GM23338 (cell line): ENCODE results near the gene MRGPRE. TPM values are rescaled to one million over a fixed set of nuclear protein-coding genes. Genes with fewer than 3 reads are reported as not detected.

Source experiments
- ATAC-seq: fragments of 200-7000 bp; cut with Tn5 transposase; 3 replicates; pipeline ENCODE4 v1.9.1; 2020
- DNase-seq: peaks from one replicate; pipeline ENCODE4 v3.0.0-alpha.2; 2015; ENCODE audit warnings: low spot score
- H2AFZ ChIP-seq: fragments of 200-600 bp; sonication (generic); 2 replicates; pipeline ENCODE4 v1.8.0; 2016; ENCODE audit warnings: antibody characterized with exemption, mild to moderate bottlenecking, moderate library complexity
- H3F3A ChIP-seq: fragments of 200-600 bp; sonication (generic); replicated peaks from 2 replicates; pipeline ENCODE4 v1.8.0; 2017; ENCODE audit warnings: antibody characterized with exemption, mixed run types, low read depth
- H3K27ac ChIP-seq: fragments of 200-600 bp; sonication (generic); 2 replicates; pipeline ENCODE4 v1.6.1; 2016; ENCODE audit warnings: low read depth
- H3K27me3 ChIP-seq: fragments of 200-600 bp; sonication (generic); 2 replicates; pipeline ENCODE4 v1.8.0; 2016; ENCODE audit warnings: mild to moderate bottlenecking, mixed run types, moderate library complexity; ENCODE audit not compliant: insufficient read depth
- H3K36me3 ChIP-seq: fragments of 200-600 bp; sonication (generic); 2 replicates; pipeline ENCODE4 v1.8.0; 2016; ENCODE audit warnings: mild to moderate bottlenecking; ENCODE audit not compliant: insufficient read depth
- H3K4me1 ChIP-seq: fragments of 200-600 bp; sonication (generic); 2 replicates; pipeline ENCODE4 v1.8.0; 2016; ENCODE audit warnings: mild to moderate bottlenecking, moderate library complexity; ENCODE audit not compliant: insufficient read depth
- H3K4me2 ChIP-seq: fragments of 200-600 bp; sonication (generic); 2 replicates; pipeline ENCODE4 v1.7.1; 2017; ENCODE audit warnings: mixed run types
- H3K4me3 ChIP-seq: fragments of 200-600 bp; sonication (generic); 2 replicates; pipeline ENCODE4 v1.6.1; 2016; ENCODE audit warnings: mixed run types
- H3K79me2 ChIP-seq: fragments of 200-600 bp; sonication (generic); replicated peaks from 2 replicates; pipeline ENCODE4 v1.8.0; 2017; ENCODE audit warnings: mild to moderate bottlenecking; ENCODE audit not compliant: insufficient read depth
- H3K9me2 ChIP-seq: fragments of 200-600 bp; sonication (generic); 2 replicates; pipeline ENCODE4 v1.8.0; 2017; ENCODE audit not compliant: insufficient read depth
- H4K20me1 ChIP-seq: fragments of 200-600 bp; sonication (generic); replicated peaks from 2 replicates; pipeline ENCODE4 v1.8.0; 2017; ENCODE audit warnings: mild to moderate bottlenecking; ENCODE audit not compliant: insufficient read depth
- H3K27ac Mint-ChIP-seq: 2 replicates; pipeline ENCODE4 v1.8.0; 2020; ENCODE audit warnings: inconsistent platforms, mild to moderate bottlenecking, moderate library complexity, mixed read lengths
- H3K27me3 Mint-ChIP-seq: 3 replicates; pipeline ENCODE4 v1.8.0; 2022; ENCODE audit warnings: low read depth, mild to moderate bottlenecking, moderate library complexity, mixed read lengths, inconsistent platforms; ENCODE audit not compliant: insufficient read depth, poor library complexity
- H3K36me3 Mint-ChIP-seq: 3 replicates; pipeline ENCODE4 v1.8.0; 2021; ENCODE audit warnings: low read depth, mild to moderate bottlenecking, inconsistent platforms, moderate library complexity, mixed read lengths
- H3K4me1 Mint-ChIP-seq: 3 replicates; pipeline ENCODE4 v1.8.0; 2020; ENCODE audit warnings: mild to moderate bottlenecking, inconsistent platforms, mixed read lengths
- H3K4me3 Mint-ChIP-seq: 3 replicates; pipeline ENCODE4 v1.8.0; 2021; ENCODE audit warnings: moderate library complexity, mild to moderate bottlenecking, inconsistent platforms, mixed read lengths
- H3K9me3 Mint-ChIP-seq: 3 replicates; pipeline ENCODE4 v1.8.0; 2020; ENCODE audit warnings: moderate library complexity, mild to moderate bottlenecking, inconsistent platforms, mixed read lengths
- CREB1 ChIP-seq: fragments of 250-450 bp; sonication (Bioruptor Pico); IDR thresholded peaks from 2 replicates; pipeline ENCODE4 v1.5.0; 2020; ENCODE audit warnings: low read depth, mild to moderate bottlenecking, moderate library complexity
- EZH2 ChIP-seq: fragments of 200-600 bp; sonication (generic); IDR thresholded peaks from one replicate; pipeline ENCODE4 v1.8.0; 2017; ENCODE audit warnings: antibody characterized with exemption, mild to moderate bottlenecking, low read depth; ENCODE audit not compliant: unreplicated experiment
- EZH2phosphoT487 ChIP-seq: fragments of 200-600 bp; sonication (generic); IDR thresholded peaks from one replicate; pipeline ENCODE4 v1.8.1; 2018; ENCODE audit warnings: antibody characterized with exemption; ENCODE audit not compliant: unreplicated experiment
- JUNB ChIP-seq: IDR thresholded peaks from one replicate; pipeline ENCODE4 v1.6.1; 2016; ENCODE audit warnings: antibody characterized with exemption; ENCODE audit not compliant: unreplicated experiment
- NANOG ChIP-seq: IDR thresholded peaks from 2 replicates; pipeline ENCODE4 v1.6.1; 2016; ENCODE audit warnings: antibody characterized with exemption, borderline replicate concordance
- POLR2AphosphoS5 ChIP-seq: IDR thresholded peaks from 2 replicates; pipeline ENCODE4 v1.6.1; 2016; ENCODE audit warnings: antibody characterized with exemption, low read depth
- STAT1 ChIP-seq: IDR thresholded peaks from one replicate; pipeline ENCODE4 v1.6.1; 2016; ENCODE audit warnings: antibody characterized with exemption; ENCODE audit not compliant: unreplicated experiment
- ZNF114 ChIP-seq: fragments of 250-450 bp; sonication (Bioruptor Pico); IDR thresholded peaks from 2 replicates; pipeline ENCODE4 v1.5.0; 2020; ENCODE audit warnings: mild to moderate bottlenecking, moderate library complexity
- ZNF331 ChIP-seq: fragments of 250-450 bp; sonication (Bioruptor Pico); IDR thresholded peaks from 2 replicates; pipeline ENCODE4 v1.5.0; 2020; ENCODE audit warnings: low read depth, mild to moderate bottlenecking, moderate library complexity
- polyA plus RNA-seq: library from polyadenylated mRNA; unstranded; fragments of >200 nt; fragmentation: Nextera tagmentation; extraction: Ambion mirVana; gene quantifications from 2 replicates; pipeline ENCODE4 v1.2.1, GENCODE V29; 2016
- total RNA-seq: library from RNA; depleted of rRNA; stranded (reverse); fragments of >200 nt; shearing (Covaris generic); gene quantifications from 2 replicates; pipeline ENCODE4 v1.2.3, GENCODE V29; 2014
- TF ChIP-seq, protein P1 (sequence below): IDR thresholded peaks from one replicate; pipeline ENCODE4 v1.6.1; 2018; ENCODE audit warnings: antibody characterized with exemption; ENCODE audit not compliant: unreplicated experiment
- TF ChIP-seq, protein P2 (sequence below), 2 experiments: fragments of 200-600 bp in 1 of 2; sonication (generic) in 1 of 2; conservative IDR thresholded peaks; 2 replicates each; pipeline versions ENCODE4 v1.5.1 to v1.6.1; 2016 to 2017; ENCODE audit warnings: antibody characterized with exemption in 2 of 2, low read depth in 2 of 2, mild to moderate bottlenecking in 2 of 2, moderate library complexity in 1 of 2
- TF ChIP-seq, protein P3 (sequence below): fragments of 250-450 bp; sonication (Bioruptor Pico); IDR thresholded peaks from 2 replicates; pipeline ENCODE4 v1.5.0; 2020; ENCODE audit warnings: mild to moderate bottlenecking, moderate library complexity

The MRGPRE gene
- total and polyA plus RNA-seq, 2 experiments from 2014 or later, result not detected

DNA sequence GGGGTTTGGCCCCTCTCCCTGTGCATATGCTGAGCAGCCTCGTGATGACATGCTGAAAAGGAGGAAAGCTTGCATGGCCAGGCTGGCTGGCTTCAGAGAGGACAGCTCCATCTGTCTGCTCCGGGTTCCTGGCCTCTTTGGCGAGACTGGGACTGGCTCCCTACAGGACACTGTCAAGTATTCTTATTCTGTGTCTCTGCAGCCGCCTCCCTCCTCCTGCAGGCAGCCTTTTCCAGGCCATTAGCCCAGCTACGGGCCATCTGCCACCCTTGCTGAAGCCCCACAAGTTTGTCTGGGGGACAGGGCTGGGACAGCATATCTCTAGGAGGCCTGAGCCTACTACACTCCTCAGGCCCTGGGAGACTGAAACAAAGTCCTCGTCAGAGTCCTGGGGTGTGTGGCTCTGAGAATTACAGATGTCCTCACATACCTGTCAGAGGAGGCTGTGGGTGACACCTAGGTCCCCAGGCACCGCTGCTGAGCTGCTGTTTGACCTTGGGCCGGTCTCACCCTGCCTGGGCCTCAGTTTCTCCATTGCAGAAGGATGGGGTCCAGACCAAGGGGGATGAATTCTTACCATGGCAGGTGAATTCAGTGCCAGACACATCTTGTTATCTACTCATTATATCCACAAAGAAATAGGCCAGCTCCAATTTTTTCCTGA, 24.6 kb downstream of the MRGPRE start:
- Histone ChIP-seq H3K4me3 (no peak overlapping the region), H3K4me2 (no peak overlapping the region), H3K27ac (no peak overlapping the region), H3K36me3 (0 out of 2 replicates have a peak, but pooled peaks cover 4% of the 10 kb centered on the region), H3K79me2 (no peaks in the 10 kb centered on the region), H3F3A (no peaks in the 10 kb centered on the region), H4K20me1 (no peaks in the 10 kb centered on the region), H3K27me3 (peaks cover 23% of the 10 kb centered on the region), H2AFZ (no peak overlapping the region), H3K4me1 (no peaks in the 10 kb centered on the region), H3K9me2 (peaks cover 2% of the 10 kb centered on the region; the same call in 1 of the 2 replicates)
- Mint-ChIP-seq H3K4me3 (no peak overlapping the region), H3K36me3 (no peaks in the 10 kb centered on the region), H3K4me1 (0 out of 3 replicates have a peak, but pooled peaks cover under 1% of the 10 kb centered on the region), H3K27me3 (peaks cover 22% of the 10 kb centered on the region), H3K27ac (no peak overlapping the region), H3K9me3 (no peaks in the 10 kb centered on the region)
- DNase-seq (no peak), ATAC-seq (no peak)
- TF ChIP-seq EZH2phosphoT487 (no peak), JUNB (no peak), ZNF331 (CRISPR knock-in tag) (no peak), NANOG (no peak), POLR2AphosphoS5 (no peak), EZH2 (no peak), ZNF114 (CRISPR knock-in tag) (no peak), CREB1 (no peak), STAT1 (no peak)
- TF ChIP-seq, protein P1, sequence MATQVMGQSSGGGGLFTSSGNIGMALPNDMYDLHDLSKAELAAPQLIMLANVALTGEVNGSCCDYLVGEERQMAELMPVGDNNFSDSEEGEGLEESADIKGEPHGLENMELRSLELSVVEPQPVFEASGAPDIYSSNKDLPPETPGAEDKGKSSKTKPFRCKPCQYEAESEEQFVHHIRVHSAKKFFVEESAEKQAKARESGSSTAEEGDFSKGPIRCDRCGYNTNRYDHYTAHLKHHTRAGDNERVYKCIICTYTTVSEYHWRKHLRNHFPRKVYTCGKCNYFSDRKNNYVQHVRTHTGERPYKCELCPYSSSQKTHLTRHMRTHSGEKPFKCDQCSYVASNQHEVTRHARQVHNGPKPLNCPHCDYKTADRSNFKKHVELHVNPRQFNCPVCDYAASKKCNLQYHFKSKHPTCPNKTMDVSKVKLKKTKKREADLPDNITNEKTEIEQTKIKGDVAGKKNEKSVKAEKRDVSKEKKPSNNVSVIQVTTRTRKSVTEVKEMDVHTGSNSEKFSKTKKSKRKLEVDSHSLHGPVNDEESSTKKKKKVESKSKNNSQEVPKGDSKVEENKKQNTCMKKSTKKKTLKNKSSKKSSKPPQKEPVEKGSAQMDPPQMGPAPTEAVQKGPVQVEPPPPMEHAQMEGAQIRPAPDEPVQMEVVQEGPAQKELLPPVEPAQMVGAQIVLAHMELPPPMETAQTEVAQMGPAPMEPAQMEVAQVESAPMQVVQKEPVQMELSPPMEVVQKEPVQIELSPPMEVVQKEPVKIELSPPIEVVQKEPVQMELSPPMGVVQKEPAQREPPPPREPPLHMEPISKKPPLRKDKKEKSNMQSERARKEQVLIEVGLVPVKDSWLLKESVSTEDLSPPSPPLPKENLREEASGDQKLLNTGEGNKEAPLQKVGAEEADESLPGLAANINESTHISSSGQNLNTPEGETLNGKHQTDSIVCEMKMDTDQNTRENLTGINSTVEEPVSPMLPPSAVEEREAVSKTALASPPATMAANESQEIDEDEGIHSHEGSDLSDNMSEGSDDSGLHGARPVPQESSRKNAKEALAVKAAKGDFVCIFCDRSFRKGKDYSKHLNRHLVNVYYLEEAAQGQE, result no peak
- TF ChIP-seq, protein P2, sequence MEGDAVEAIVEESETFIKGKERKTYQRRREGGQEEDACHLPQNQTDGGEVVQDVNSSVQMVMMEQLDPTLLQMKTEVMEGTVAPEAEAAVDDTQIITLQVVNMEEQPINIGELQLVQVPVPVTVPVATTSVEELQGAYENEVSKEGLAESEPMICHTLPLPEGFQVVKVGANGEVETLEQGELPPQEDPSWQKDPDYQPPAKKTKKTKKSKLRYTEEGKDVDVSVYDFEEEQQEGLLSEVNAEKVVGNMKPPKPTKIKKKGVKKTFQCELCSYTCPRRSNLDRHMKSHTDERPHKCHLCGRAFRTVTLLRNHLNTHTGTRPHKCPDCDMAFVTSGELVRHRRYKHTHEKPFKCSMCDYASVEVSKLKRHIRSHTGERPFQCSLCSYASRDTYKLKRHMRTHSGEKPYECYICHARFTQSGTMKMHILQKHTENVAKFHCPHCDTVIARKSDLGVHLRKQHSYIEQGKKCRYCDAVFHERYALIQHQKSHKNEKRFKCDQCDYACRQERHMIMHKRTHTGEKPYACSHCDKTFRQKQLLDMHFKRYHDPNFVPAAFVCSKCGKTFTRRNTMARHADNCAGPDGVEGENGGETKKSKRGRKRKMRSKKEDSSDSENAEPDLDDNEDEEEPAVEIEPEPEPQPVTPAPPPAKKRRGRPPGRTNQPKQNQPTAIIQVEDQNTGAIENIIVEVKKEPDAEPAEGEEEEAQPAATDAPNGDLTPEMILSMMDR (conservative IDR thresholded peaks at IDR 0.05; ENCODE audit: low read depth in 2 of 2), result no peak
- TF ChIP-seq, protein P3, sequence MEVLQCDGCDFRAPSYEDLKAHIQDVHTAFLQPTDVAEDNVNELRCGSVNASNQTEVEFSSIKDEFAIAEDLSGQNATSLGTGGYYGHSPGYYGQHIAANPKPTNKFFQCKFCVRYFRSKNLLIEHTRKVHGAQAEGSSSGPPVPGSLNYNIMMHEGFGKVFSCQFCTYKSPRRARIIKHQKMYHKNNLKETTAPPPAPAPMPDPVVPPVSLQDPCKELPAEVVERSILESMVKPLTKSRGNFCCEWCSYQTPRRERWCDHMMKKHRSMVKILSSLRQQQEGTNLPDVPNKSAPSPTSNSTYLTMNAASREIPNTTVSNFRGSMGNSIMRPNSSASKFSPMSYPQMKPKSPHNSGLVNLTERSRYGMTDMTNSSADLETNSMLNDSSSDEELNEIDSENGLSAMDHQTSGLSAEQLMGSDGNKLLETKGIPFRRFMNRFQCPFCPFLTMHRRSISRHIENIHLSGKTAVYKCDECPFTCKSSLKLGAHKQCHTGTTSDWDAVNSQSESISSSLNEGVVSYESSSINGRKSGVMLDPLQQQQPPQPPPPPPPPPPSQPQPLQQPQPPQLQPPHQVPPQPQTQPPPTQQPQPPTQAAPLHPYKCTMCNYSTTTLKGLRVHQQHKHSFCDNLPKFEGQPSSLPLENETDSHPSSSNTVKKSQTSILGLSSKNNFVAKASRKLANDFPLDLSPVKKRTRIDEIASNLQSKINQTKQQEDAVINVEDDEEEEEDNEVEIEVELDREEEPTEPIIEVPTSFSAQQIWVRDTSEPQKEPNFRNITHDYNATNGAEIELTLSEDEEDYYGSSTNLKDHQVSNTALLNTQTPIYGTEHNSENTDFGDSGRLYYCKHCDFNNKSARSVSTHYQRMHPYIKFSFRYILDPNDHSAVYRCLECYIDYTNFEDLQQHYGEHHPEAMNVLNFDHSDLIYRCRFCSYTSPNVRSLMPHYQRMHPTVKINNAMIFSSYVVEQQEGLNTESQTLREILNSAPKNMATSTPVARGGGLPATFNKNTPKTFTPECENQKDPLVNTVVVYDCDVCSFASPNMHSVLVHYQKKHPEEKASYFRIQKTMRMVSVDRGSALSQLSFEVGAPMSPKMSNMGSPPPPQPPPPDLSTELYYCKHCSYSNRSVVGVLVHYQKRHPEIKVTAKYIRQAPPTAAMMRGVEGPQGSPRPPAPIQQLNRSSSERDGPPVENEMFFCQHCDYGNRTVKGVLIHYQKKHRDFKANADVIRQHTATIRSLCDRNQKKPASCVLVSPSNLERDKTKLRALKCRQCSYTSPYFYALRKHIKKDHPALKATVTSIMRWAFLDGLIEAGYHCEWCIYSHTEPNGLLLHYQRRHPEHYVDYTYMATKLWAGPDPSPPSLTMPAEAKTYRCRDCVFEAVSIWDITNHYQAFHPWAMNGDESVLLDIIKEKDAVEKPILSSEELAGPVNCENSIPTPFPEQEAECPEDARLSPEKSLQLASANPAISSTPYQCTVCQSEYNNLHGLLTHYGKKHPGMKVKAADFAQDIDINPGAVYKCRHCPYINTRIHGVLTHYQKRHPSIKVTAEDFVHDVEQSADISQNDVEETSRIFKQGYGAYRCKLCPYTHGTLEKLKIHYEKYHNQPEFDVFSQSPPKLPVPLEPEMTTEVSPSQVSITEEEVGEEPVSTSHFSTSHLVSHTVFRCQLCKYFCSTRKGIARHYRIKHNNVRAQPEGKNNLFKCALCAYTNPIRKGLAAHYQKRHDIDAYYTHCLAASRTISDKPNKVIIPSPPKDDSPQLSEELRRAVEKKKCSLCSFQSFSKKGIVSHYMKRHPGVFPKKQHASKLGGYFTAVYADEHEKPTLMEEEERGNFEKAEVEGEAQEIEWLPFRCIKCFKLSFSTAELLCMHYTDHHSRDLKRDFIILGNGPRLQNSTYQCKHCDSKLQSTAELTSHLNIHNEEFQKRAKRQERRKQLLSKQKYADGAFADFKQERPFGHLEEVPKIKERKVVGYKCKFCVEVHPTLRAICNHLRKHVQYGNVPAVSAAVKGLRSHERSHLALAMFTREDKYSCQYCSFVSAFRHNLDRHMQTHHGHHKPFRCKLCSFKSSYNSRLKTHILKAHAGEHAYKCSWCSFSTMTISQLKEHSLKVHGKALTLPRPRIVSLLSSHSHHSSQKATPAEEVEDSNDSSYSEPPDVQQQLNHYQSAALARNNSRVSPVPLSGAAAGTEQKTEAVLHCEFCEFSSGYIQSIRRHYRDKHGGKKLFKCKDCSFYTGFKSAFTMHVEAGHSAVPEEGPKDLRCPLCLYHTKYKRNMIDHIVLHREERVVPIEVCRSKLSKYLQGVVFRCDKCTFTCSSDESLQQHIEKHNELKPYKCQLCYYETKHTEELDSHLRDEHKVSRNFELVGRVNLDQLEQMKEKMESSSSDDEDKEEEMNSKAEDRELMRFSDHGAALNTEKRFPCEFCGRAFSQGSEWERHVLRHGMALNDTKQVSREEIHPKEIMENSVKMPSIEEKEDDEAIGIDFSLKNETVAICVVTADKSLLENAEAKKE (CRISPR knock-in tag), result no peak
